ENCODE data around the gene SPATA13. TPM values are rescaled to one million over a fixed set of nuclear protein-coding genes. Genes with fewer than 3 reads are reported as not detected.
"Not testable (repeated sequence)": the region's sequence is repeated elsewhere in the genome, so short reads cannot be mapped to it uniquely, and the experiment has no call there.

Gene SPATA13
- total RNA-seq, 2 experiments from 2014 or later: 55.4 to 59.2 TPM

DNA sequence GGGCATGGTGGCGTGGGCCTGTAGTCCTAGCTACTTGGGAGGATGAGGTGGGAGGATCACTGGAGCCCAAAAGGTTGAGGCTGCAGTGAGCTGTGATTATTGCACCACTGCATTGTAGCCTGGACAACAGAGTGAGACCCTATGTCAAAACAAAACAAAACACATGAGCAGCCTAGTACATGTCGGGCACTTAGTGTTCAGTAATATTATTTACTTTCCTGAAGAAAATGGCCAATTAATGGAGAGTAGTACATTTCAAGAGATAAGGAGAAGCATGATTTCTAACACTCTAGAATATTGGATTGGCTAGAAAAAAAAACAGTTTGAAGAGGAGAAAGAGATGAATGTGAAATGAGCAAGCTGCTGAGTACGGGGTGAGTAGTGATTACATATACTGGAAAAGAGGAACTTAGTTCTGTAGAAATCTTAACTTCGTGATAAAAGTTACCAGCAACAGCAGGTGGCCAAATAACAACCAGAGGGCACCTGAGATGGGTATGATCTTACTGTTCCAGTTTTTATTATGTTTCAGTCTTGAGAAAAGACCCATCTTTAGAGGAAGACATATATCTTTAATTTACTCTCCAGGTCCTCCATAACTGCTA is 36.2 kb downstream of the SPATA13 start:
- H3K4me3 Mint-ChIP-seq: no peak overlapping the region
- H3K36me3 Mint-ChIP-seq (ENCODE audit: low read depth): no peaks in the 10 kb centered on the region
- no peak for DNase-seq
- no peaks in the 10 kb centered on the region for H3K9me3 Mint-ChIP-seq
- H3K27me3 Mint-ChIP-seq: no peaks in the 10 kb centered on the region
- H3K4me1 Mint-ChIP-seq: peaks cover 2% of the 10 kb centered on the region
- ChIA-PET POLR2A (no interaction called here), CTCF (no interaction called here)
- no peak overlapping the region for H3K27ac Mint-ChIP-seq

GRCh38 chr13:24199016-24199415 is 38.5 kb downstream of the SPATA13 start:
- ChIA-PET POLR2A (no interaction called here), CTCF (no interaction called here)
- Mint-ChIP-seq H3K9me3 (no peaks in the 10 kb centered on the region), H3K36me3 (ENCODE audit: low read depth) (no peaks in the 10 kb centered on the region), H3K27ac (no peak overlapping the region), H3K4me3 (no peak overlapping the region), H3K27me3 (no peaks in the 10 kb centered on the region), H3K4me1 (peaks cover 12% of the 10 kb centered on the region)
- DNase-seq: no peak

- H3K27ac Mint-ChIP-seq: no peak overlapping the region
- H3K27me3 Mint-ChIP-seq: no peaks in the 10 kb centered on the region
- peaks cover 34% of the 10 kb centered on the region for H3K4me1 Mint-ChIP-seq
- POLR2A ChIA-PET: no interaction called here
- DNase-seq: no peak
- CTCF ChIA-PET: interaction anchor here (0.6 to 1.0 kb wide), 2 partner anchors 151 to 1076 kb away, joined by 3 read pairs; no protein-coding TSS in a partner anchor
- H3K36me3 Mint-ChIP-seq (ENCODE audit: low read depth): no peaks in the 10 kb centered on the region
- H3K4me3 Mint-ChIP-seq: no peak overlapping the region
- no peaks in the 10 kb centered on the region for H3K9me3 Mint-ChIP-seq
Measured at GRCh38 chr13:24202215-24202614, 41.7 kb downstream of the SPATA13 start.

GRCh38 chr13:24203273-24203672 is 42.8 kb downstream of the SPATA13 start:
- ChIA-PET CTCF (interaction anchor here (1.0 to 2.0 kb wide), 9 partner anchors 9 to 282 kb away, joined by 3 to 9 read pairs (median 4); no protein-coding TSS in a partner anchor), POLR2A (interaction anchor here (1.0 to 1.2 kb wide), 3 partner anchors 15 to 42 kb away, joined by 3 to 4 read pairs (median 4); partner anchors contain the start of gene SPATA13)
- Mint-ChIP-seq H3K4me1 (peaks cover 34% of the 10 kb centered on the region), H3K27ac (no peak overlapping the region), H3K4me3 (no peak overlapping the region), H3K36me3 (ENCODE audit: low read depth) (no peaks in the 10 kb centered on the region), H3K27me3 (no peaks in the 10 kb centered on the region), H3K9me3 (no peaks in the 10 kb centered on the region)
- DNase-seq: no peak

- peaks cover 34% of the 10 kb centered on the region for H3K4me1 Mint-ChIP-seq
- CTCF ChIA-PET: interaction anchor here (1.0 to 2.0 kb wide), 8 partner anchors 9 to 282 kb away, joined by 3 to 9 read pairs (median 4); no protein-coding TSS in a partner anchor
- no peak overlapping the region for H3K27ac Mint-ChIP-seq
- DNase-seq: no peak
- no peaks in the 10 kb centered on the region for H3K36me3 Mint-ChIP-seq (ENCODE audit: low read depth)
- POLR2A ChIA-PET: interaction anchor here (1.0 to 1.2 kb wide), 3 partner anchors 14 to 43 kb away, joined by 3 to 4 read pairs (median 4); partner anchors contain the start of gene SPATA13
- no peaks in the 10 kb centered on the region for H3K9me3 Mint-ChIP-seq
- H3K27me3 Mint-ChIP-seq: no peaks in the 10 kb centered on the region
- H3K4me3 Mint-ChIP-seq: no peak overlapping the region
Measured at GRCh38 chr13:24203811-24204210, 43.3 kb downstream of the SPATA13 start.

- ChIA-PET CTCF (interaction anchor here (1.9 kb wide), 1 partner anchor 152 kb away, joined by 9 read pairs; no protein-coding TSS in a partner anchor), POLR2A (interaction anchor here (1.0 kb wide), 1 partner anchor 49 kb away, joined by 3 read pairs; no protein-coding TSS in a partner anchor)
- not testable (repeated sequence) for H3K4me3 Mint-ChIP-seq; H3K36me3 Mint-ChIP-seq (ENCODE audit: low read depth); H3K27me3 Mint-ChIP-seq; H3K27ac Mint-ChIP-seq; H3K9me3 Mint-ChIP-seq; DNase-seq
- H3K4me1 Mint-ChIP-seq: peaks cover 34% of the 10 kb centered on the region
Measured at GRCh38 chr13:24205076-24205475, 44.6 kb downstream of the SPATA13 start.

DNA sequence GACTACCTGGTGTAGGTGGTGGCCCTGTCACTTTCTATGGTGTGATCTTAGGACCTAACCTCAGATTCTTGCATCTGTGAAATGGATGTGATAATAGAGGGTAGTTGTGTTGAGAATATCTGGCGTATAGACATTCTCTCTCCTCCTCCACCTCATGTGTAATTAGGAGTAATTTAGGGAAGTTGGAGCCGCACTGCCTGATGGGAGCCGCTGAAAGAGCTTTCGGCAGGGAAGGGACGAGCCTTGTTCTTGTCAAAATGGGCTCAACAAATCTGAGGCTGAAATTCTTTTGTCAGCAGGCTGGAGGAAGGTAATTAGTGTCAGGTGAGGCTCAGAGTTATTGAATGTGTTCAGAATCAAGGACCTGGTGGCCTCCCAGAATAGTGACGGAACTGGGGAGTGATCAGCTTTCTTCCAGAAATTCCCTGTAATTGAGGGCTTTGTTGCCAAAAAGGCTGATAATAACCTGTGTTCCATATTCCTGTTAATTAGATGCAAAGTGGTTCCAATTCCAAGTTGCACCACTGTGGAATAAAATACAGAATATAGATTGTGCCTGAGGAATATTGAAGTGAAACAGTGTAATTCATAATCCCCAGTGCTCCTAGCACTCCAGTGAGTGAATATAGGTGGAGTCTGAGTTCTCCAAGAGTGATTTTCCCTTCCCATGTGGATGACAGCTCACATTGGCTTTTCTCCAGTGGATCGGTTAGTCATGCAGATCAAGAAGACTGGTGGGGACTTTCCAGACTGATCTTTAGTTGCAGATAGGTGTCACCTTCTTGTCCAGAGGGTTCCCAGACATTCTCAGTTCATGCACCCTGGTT is 47.5 kb downstream of the SPATA13 start:
- H3K36me3 Mint-ChIP-seq (ENCODE audit: low read depth): no peaks in the 10 kb centered on the region
- POLR2A ChIA-PET: interaction anchor here (1.2 kb wide), 1 partner anchor 13 kb away, joined by 4 read pairs; no protein-coding TSS in a partner anchor
- DNase-seq: no peak
- H3K9me3 Mint-ChIP-seq: no peaks in the 10 kb centered on the region
- CTCF ChIA-PET: no interaction called here
- H3K27me3 Mint-ChIP-seq: peaks cover 9% of the 10 kb centered on the region
- no peak overlapping the region for H3K27ac Mint-ChIP-seq
- H3K4me1 Mint-ChIP-seq: peaks cover 31% of the 10 kb centered on the region
- no peak overlapping the region for H3K4me3 Mint-ChIP-seq

DNA sequence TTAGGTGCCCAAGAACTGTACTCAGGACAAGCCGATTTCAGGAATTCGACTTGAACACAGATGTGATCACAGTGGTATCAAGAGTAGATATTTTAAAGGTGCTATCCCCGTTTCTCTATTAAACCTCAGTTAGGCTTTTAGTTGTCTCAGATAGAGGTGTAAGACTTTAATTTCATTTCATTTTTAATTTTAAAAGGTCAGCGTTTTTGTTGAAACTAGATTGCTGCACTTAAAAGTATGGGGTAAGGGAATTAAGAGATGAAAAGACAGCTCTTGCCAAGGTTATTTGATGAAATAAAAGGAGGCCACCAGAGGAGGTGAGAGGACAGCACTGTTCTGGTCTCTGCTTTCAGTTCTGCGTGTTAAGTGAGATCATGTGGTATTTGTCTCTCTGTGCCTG is 48.6 kb downstream of the SPATA13 start:
- Mint-ChIP-seq H3K27me3 (peaks cover 9% of the 10 kb centered on the region), H3K9me3 (no peaks in the 10 kb centered on the region), H3K4me3 (no peak overlapping the region), H3K27ac (no peak overlapping the region), H3K4me1 (peaks cover 21% of the 10 kb centered on the region), H3K36me3 (ENCODE audit: low read depth) (no peaks in the 10 kb centered on the region)
- DNase-seq: no peak
- POLR2A ChIA-PET: interaction anchor here (1.2 kb wide), 1 partner anchor 14 kb away, joined by 4 read pairs; no protein-coding TSS in a partner anchor
- CTCF ChIA-PET: no interaction called here

DNA sequence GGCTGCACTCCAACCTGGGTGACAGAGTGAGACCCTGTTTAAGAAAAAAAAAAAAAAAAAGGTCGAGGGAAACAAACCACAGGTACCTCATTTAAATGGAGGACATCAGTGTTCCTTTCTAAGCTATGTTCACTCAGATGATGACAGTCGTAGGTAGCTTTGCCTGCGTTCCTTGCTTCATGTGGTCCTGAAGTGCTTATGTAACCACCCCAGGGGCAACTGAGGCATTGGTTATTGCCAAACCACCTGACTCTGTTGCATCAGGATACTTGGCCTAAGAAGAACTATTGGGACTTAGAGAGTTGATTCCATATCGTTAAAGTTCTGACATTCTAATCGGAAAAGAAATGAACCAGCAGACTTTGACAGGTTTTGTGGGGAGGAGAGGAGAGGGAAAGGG is 51.7 kb downstream of the SPATA13 start:
- Mint-ChIP-seq H3K27me3 (peaks cover 9% of the 10 kb centered on the region), H3K4me1 (peaks cover 10% of the 10 kb centered on the region), H3K9me3 (no peaks in the 10 kb centered on the region), H3K27ac (no peak overlapping the region), H3K36me3 (ENCODE audit: low read depth) (no peaks in the 10 kb centered on the region), H3K4me3 (no peak overlapping the region)
- ChIA-PET POLR2A (no interaction called here), CTCF (interaction anchor here (3.0 kb wide), 1 partner anchor 16 kb away, joined by 7 read pairs; no protein-coding TSS in a partner anchor)
- no peak for DNase-seq

GRCh38 chr13:24212674-24213073 is 52.2 kb downstream of the SPATA13 start:
- peaks cover 9% of the 10 kb centered on the region for H3K27me3 Mint-ChIP-seq
- H3K9me3 Mint-ChIP-seq: no peaks in the 10 kb centered on the region
- H3K4me3 Mint-ChIP-seq: no peak overlapping the region
- ChIA-PET CTCF (interaction anchor here (3.0 kb wide), 1 partner anchor 16 kb away, joined by 7 read pairs; no protein-coding TSS in a partner anchor), POLR2A (no interaction called here)
- peaks cover 15% of the 10 kb centered on the region for H3K4me1 Mint-ChIP-seq
- H3K36me3 Mint-ChIP-seq (ENCODE audit: low read depth): no peaks in the 10 kb centered on the region
- no peak for DNase-seq
- H3K27ac Mint-ChIP-seq: no peak overlapping the region

DNA sequence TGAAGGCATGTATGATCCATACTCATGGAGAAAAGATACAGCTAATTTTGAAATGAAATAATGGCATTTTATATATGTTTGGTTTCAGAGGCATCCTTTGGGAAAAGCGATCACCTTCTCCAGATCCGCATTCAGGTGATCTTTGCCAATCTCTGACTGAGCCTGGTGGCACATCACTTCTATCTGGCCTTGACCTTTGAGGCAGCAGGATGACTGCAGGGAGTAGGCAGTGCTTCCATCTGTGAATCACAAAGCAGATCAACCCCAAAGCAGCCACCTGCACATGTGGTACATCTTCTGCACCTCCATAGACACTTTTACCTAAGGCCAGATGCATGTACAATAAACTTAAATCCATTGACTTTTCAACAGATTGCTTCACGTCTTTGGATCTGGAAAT is 53.4 kb downstream of the SPATA13 start:
- Mint-ChIP-seq H3K4me1 (peaks cover 24% of the 10 kb centered on the region), H3K27me3 (peaks cover 9% of the 10 kb centered on the region), H3K9me3 (no peaks in the 10 kb centered on the region), H3K4me3 (no peak overlapping the region), H3K36me3 (ENCODE audit: low read depth) (no peaks in the 10 kb centered on the region), H3K27ac (no peak overlapping the region)
- DNase-seq: no peak
- POLR2A ChIA-PET: no interaction called here
- CTCF ChIA-PET: no interaction called here

DNA sequence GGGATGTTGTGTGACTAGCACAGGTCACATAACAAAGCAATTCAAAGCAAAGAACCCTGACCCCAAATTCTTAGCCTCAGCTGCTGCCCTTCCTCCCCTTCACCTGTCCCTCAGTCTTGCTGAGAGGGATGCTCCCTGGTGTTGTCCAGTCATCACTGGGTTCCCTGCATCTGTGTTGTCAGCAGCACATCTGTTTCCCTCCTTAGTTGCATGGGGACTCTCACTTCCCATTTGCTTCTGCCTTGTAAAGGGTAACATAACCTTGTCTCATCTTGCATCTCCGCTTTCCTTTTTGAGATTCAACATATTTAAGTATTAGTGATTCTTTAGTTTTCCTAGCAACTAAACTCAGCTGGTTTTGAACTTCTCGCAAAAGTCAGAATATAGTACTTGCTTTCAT is 54.0 kb downstream of the SPATA13 start:
- Mint-ChIP-seq H3K27me3 (peaks cover 6% of the 10 kb centered on the region), H3K4me3 (no peak overlapping the region), H3K9me3 (no peaks in the 10 kb centered on the region), H3K36me3 (ENCODE audit: low read depth) (no peaks in the 10 kb centered on the region), H3K4me1 (peaks cover 24% of the 10 kb centered on the region), H3K27ac (no peak overlapping the region)
- ChIA-PET CTCF (interaction anchor here (1.0 to 1.7 kb wide), 3 partner anchors 11 to 14 kb away, joined by 3 read pairs; no protein-coding TSS in a partner anchor), POLR2A (no interaction called here)
- no peak for DNase-seq

DNA sequence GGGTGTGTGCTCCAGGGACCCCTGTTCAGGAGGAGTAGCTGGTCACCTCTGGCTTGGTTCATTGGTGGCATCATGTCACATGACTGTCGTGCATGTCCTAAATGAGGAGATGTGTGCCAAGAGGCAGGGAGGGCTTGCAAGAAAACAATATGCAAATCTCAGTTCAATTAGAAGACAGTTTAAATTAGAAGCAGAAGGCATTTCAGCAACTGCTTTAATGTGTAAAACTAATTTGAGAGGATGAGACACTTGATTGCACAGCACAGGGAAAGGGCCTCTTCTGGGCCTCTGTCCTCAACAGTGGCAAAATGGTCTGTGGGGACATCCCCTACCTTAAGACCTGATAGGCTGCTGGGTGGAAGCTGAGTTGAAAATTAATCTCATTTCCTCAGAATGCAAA is 54.6 kb downstream of the SPATA13 start:
- Mint-ChIP-seq H3K9me3 (no peaks in the 10 kb centered on the region), H3K36me3 (ENCODE audit: low read depth) (no peaks in the 10 kb centered on the region), H3K4me3 (no peak overlapping the region), H3K4me1 (peaks cover 27% of the 10 kb centered on the region), H3K27ac (no peak overlapping the region), H3K27me3 (peaks cover under 1% of the 10 kb centered on the region)
- no peak for DNase-seq
- ChIA-PET CTCF (interaction anchor here (1.0 to 2.0 kb wide), 4 partner anchors 11 to 162 kb away, joined by 3 to 10 read pairs (median 3); no protein-coding TSS in a partner anchor), POLR2A (no interaction called here)
